DOHH2 (cell line): ENCODE results near the gene HRH1.

ENCODE experiments used
- H3F3A ChIP-seq: fragments of 200-600 bp; sonication (generic), shearing (Covaris generic); 2 replicates; pipeline ENCODE4 v1.6.0; 2016; ENCODE audit warnings: antibody characterized with exemption, mild to moderate bottlenecking; ENCODE audit not compliant: control insufficient read depth, insufficient read depth
- H3K27ac ChIP-seq: fragments of 200-600 bp; sonication (generic); 2 replicates; pipeline ENCODE4 v1.5.1; 2014; ENCODE audit warnings: low read depth, mild to moderate bottlenecking, low read length, moderate library complexity
- H3K27me3 ChIP-seq: fragments of 200-600 bp; sonication (generic); 2 replicates; pipeline ENCODE4 v1.6.1; 2014; ENCODE audit warnings: mild to moderate bottlenecking, low read length, mixed read lengths; ENCODE audit not compliant: control insufficient read depth
- H3K36me3 ChIP-seq: fragments of 200-600 bp; sonication (generic); 2 replicates; pipeline ENCODE4 v1.6.1; 2014; ENCODE audit warnings: mild to moderate bottlenecking, low read length, moderate library complexity, mixed read lengths; ENCODE audit not compliant: control insufficient read depth
- H3K4me1 ChIP-seq: fragments of 200-600 bp; sonication (generic); 2 replicates; pipeline ENCODE4 v1.6.1; 2014; ENCODE audit warnings: mild to moderate bottlenecking, low read length, mixed read lengths; ENCODE audit not compliant: control insufficient read depth
- H3K4me2 ChIP-seq: fragments of 200-600 bp; sonication (generic); 2 replicates; pipeline ENCODE4 v1.6.0; 2014; ENCODE audit warnings: mild to moderate bottlenecking, low read length, moderate library complexity
- H3K4me3 ChIP-seq: fragments of 200-600 bp; sonication (generic); 2 replicates; pipeline ENCODE4 v1.5.1; 2014; ENCODE audit warnings: mild to moderate bottlenecking, low read length, mixed read lengths
- H3K79me2 ChIP-seq: fragments of 200-600 bp; sonication (generic); 2 replicates; pipeline ENCODE4 v1.6.1; 2014; ENCODE audit warnings: mild to moderate bottlenecking, low read length, mixed read lengths; ENCODE audit not compliant: control insufficient read depth
- H3K9me2 ChIP-seq: fragments of 200-600 bp; sonication (generic); replicated peaks from 2 replicates; pipeline ENCODE4 v1.6.1; 2014; ENCODE audit warnings: mild to moderate bottlenecking, low read length, mixed read lengths; ENCODE audit not compliant: control insufficient read depth
- H3K9me3 ChIP-seq: fragments of 200-600 bp; sonication (generic); 2 replicates; pipeline ENCODE4 v1.6.1; 2014; ENCODE audit warnings: antibody characterized with exemption, low read length, mixed read lengths; ENCODE audit not compliant: control insufficient read depth, insufficient read depth
- H4K20me1 ChIP-seq: fragments of 200-600 bp; sonication (generic); 2 replicates; pipeline ENCODE4 v1.6.0; 2014; ENCODE audit warnings: low read depth, mild to moderate bottlenecking, antibody characterized with exemption, low read length, moderate library complexity; ENCODE audit not compliant: control insufficient read depth, insufficient read depth
- CTCF ChIP-seq: fragments of 200-600 bp; sonication (generic); IDR thresholded peaks from one replicate; pipeline ENCODE4 v1.5.1; 2014; ENCODE audit warnings: antibody characterized with exemption, mild to moderate bottlenecking, low read depth, low read length; ENCODE audit not compliant: poor library complexity, severe bottlenecking
- EZH2phosphoT487 ChIP-seq: fragments of 200-600 bp; sonication (generic); IDR thresholded peaks from 2 replicates; pipeline ENCODE4 v1.6.1; 2017; ENCODE audit warnings: borderline replicate concordance, mild to moderate bottlenecking, antibody characterized with exemption, low read length, moderate library complexity, mixed read lengths

HRH1 gene

GRCh38 chr3:11312166-11312565, 157.9 kb downstream of the HRH1 start:
- Histone ChIP-seq H4K20me1 (no peaks in the 10 kb centered on the region), H3K9me2 (no peaks in the 10 kb centered on the region), H3K79me2 (no peaks in the 10 kb centered on the region), H3K4me3 (no peak overlapping the region), H3K9me3 (no peaks in the 10 kb centered on the region), H3K4me2 (no peak overlapping the region), H3K4me1 (no peaks in the 10 kb centered on the region), H3K27ac (no peak overlapping the region), H3K27me3 (no peaks in the 10 kb centered on the region), H3F3A (no peaks in the 10 kb centered on the region), H3K36me3 (peaks cover 36% of the 10 kb centered on the region)
- no peak for TF ChIP-seq CTCF
- no peak for TF ChIP-seq EZH2phosphoT487
